Breast epithelium (tissue), 4 donors: ENCODE results near the gene KATNIP. TPM values are rescaled to one million over a fixed set of nuclear protein-coding genes. Genes with fewer than 3 reads are reported as not detected.

Experiments
- DNase-seq, 2 donors: peaks; one replicate each; pipeline ENCODE4 v3.0.0-alpha.2; 2019; ENCODE audit warnings: low spot score in 2 of 2
- H3K27ac ChIP-seq, 2 donors: fragments of 200-600 bp; sonication (generic) in 1 of 2; one replicate each; pipeline ENCODE4 v1.5.1; 2016 to 2019; ENCODE audit warnings: mild to moderate bottlenecking in 1 of 2
- H3K27me3 ChIP-seq, 2 donors: fragments of 200-600 bp; sonication (generic) in 1 of 2; one replicate each; pipeline versions ENCODE4 v1.5.1 to v1.6.0; 2017 to 2019; ENCODE audit warnings: control low read depth in 1 of 2, mild to moderate bottlenecking in 1 of 2
- H3K36me3 ChIP-seq: fragments of 200-600 bp; one replicate; pipeline ENCODE4 v1.5.1; 2019
- H3K4me1 ChIP-seq, 2 donors: fragments of 200-600 bp; sonication (generic); one replicate each; pipeline ENCODE4 v1.5.1; 2016 to 2019; ENCODE audit warnings: control low read depth in 1 of 2
- H3K4me3 ChIP-seq, 3 donors: fragments of 200-600 bp; sonication (generic); 1 replicate in 2 of 3; 2 replicates in 1 of 3; pipeline ENCODE4 v1.5.1; 2016 to 2019; ENCODE audit warnings: mild to moderate bottlenecking in 3 of 3, moderate library complexity in 2 of 3
- H3K9me3 ChIP-seq, 2 donors: fragments of 200-600 bp; sonication (generic) in 1 of 2; one replicate each; pipeline ENCODE4 v1.5.1; 2016 to 2019; ENCODE audit warnings: control low read depth in 1 of 2
- CTCF ChIP-seq, 3 donors: fragments of 450-650 bp; IDR thresholded peaks; one replicate each; pipeline ENCODE4 v1.5.1; 2016 to 2017; ENCODE audit warnings: antibody characterized with exemption in 3 of 3, mild to moderate bottlenecking in 3 of 3, moderate library complexity in 3 of 3
- POLR2A ChIP-seq: fragments of 450-650 bp; IDR thresholded peaks from one replicate; pipeline ENCODE4 v1.6.1; 2016; ENCODE audit warnings: antibody characterized with exemption, mild to moderate bottlenecking, moderate library complexity
- POLR2AphosphoS5 ChIP-seq, 3 donors: sonication (generic); formaldehyde crosslinking; IDR thresholded peaks; one replicate each; pipeline ENCODE4 v1.6.1; 2017; ENCODE audit warnings: antibody characterized with exemption in 3 of 3
- intact Hi-C: fragments of 100-400 bp; cut with DNase I; formaldehyde crosslinking; loops from one replicate; pipeline ENCODE4 v1.15.1; 2023; ENCODE audit warnings: low total_unique reads
- total RNA-seq, 3 donors: library from RNA; depleted of rRNA; stranded (reverse); fragments of >200 nt; gene quantifications; one replicate each; pipeline ENCODE4 v1.1.0, GENCODE V29; 2016

The KATNIP gene
- 10 to 100 TPM; 14.4 to 46.9 (median 31.6) TPM for total RNA-seq

GRCh38 chr16:27549746-27550581 is at the start of gene KATNIP, which contains the start of gene GTF3C1:
TSS of gene KATNIP (plus strand) at chr16:27550144. CDS start at chr16:27550171, 27 bp downstream.
TSS of gene GTF3C1 (minus strand) at chr16:27549913. CDS start at chr16:27549890, 23 bp downstream.
- Histone ChIP-seq H3K4me3 (peak within 1 kb of the TSS; percentile 77 to 89 (median 85)), H3K4me1 (peaks cover 4 to 5% of the 10 kb centered on the region in 2 donors), H3K36me3 (no peaks in the 10 kb centered on the region), H3K9me3 (no peaks in the 10 kb centered on the region), H3K27me3 (no peaks in the 10 kb centered on the region), H3K27ac (peak within 1 kb of the TSS; percentile 91 to 94)
- intact Hi-C loops, result no loop called here
- TF ChIP-seq CTCF (IDR thresholded peaks at IDR 0.05), result no peak
- TF ChIP-seq POLR2A, result peak; percentile 61
- TF ChIP-seq POLR2AphosphoS5 (IDR thresholded peaks at IDR 0.05), result peak; percentile 74 to 92 (median 87)
- peak; percentile 99 to 100 for DNase-seq

GRCh38 chr16:27500801-27501200 is 49.1 kb upstream of the KATNIP start:
- peaks cover 12% of the 10 kb centered on the region for H3K36me3 ChIP-seq

GRCh38 chr16:27503662-27504061 is 46.3 kb upstream of the KATNIP start:
- Histone ChIP-seq H3K27me3 (no peaks in the 10 kb centered on the region), H3K4me3 (no peak overlapping the region), H3K27ac (no peak overlapping the region), H3K36me3 (peaks cover 27% of the 10 kb centered on the region), H3K4me1 (no peaks in the 10 kb centered on the region), H3K9me3 (no peaks in the 10 kb centered on the region)
- no peak for DNase-seq
- intact Hi-C loops, result no loop called here
- TF ChIP-seq POLR2A (no peak), POLR2AphosphoS5 (IDR thresholded peaks at IDR 0.05) (no peak), CTCF (IDR thresholded peaks at IDR 0.05) (no peak)

More at GRCh38 chr16:27500801-27501200, 49.1 kb upstream of the KATNIP start:
- intact Hi-C loops, result no loop called here
- H3K4me1 ChIP-seq, result no peaks in the 10 kb centered on the region
- H3K4me3 ChIP-seq, result no peak overlapping the region
- no peak for DNase-seq
- no peak for TF ChIP-seq CTCF (IDR thresholded peaks at IDR 0.05)
- TF ChIP-seq POLR2AphosphoS5 (IDR thresholded peaks at IDR 0.05), result no peak
- TF ChIP-seq POLR2A, result no peak
- H3K27me3 ChIP-seq, result no peaks in the 10 kb centered on the region
- no peaks in the 10 kb centered on the region for H3K9me3 ChIP-seq
- H3K27ac ChIP-seq, result no peak overlapping the region

GRCh38 chr16:27505297-27506236 is 44.4 kb upstream of the KATNIP start:
- H3K27me3 ChIP-seq, result no peaks in the 10 kb centered on the region
- intact Hi-C loops, result no loop called here
- H3K9me3 ChIP-seq, result no peaks in the 10 kb centered on the region
- peak in 1 of 2 donors; percentile 25 for DNase-seq
- H3K4me3 ChIP-seq, result no peak overlapping the region
- no peaks in the 10 kb centered on the region for H3K4me1 ChIP-seq
- TF ChIP-seq CTCF (IDR thresholded peaks at IDR 0.05) (no peak), POLR2A (no peak), POLR2AphosphoS5 (IDR thresholded peaks at IDR 0.05) (no peak)
- H3K27ac ChIP-seq, result peak overlapping the region; percentile 40 to 57
- peaks cover 17% of the 10 kb centered on the region for H3K36me3 ChIP-seq
